H1 (cell line): Measurements from ENCODE around the gene OGG1. TPM values are rescaled to one million over a fixed set of nuclear protein-coding genes. Genes with fewer than 3 reads are reported as not detected.

Source experiments
- CTCF ChIA-PET: fragments of 300-600 bp; sonication (Branson Sonifier 250); formaldehyde crosslinking; loops from one replicate; lab custom pipeline; 2021; ENCODE audit not compliant: partially characterized antibody; lab: Charles Lee
- POLR2A ChIA-PET: fragments of 300-600 bp; sonication (Branson Sonifier 250); formaldehyde crosslinking; loops from one replicate; lab custom pipeline; 2021; ENCODE audit warnings: inconsistent platforms; ENCODE audit not compliant: partially characterized antibody; lab: Charles Lee
- DNase-seq, 2 experiments: peaks; one replicate each; pipeline versions ENCODE4 v3.0.0 to v3.0.0-alpha.2; 2010 to 2022; ENCODE audit warnings: low spot score in 2 of 2, low read depth in 1 of 2, mixed read lengths in 1 of 2
- FAIRE-seq: peaks from 2 replicates; lab custom pipeline; 2011; peaks lifted over from hg19 to GRCh38; lab: Jason Lieb, UNC
- H2AFZ ChIP-seq: 2 replicates; pipeline ENCODE4 v1.8.1; 2012; ENCODE audit warnings: low read length, inconsistent platforms
- H2AK5ac ChIP-seq: 2 replicates; pipeline ENCODE4 v1.6.1; 2013; ENCODE audit warnings: low read depth, low read length
- H2BK120ac ChIP-seq: replicated peaks from 2 replicates; pipeline ENCODE3; 2013; ENCODE audit warnings: low read depth, low read length, inconsistent platforms
- H2BK12ac ChIP-seq: 2 replicates; pipeline ENCODE4 v1.6.1; 2013; ENCODE audit warnings: low read depth, low read length
- H2BK15ac ChIP-seq: 2 replicates; pipeline ENCODE4 v1.6.1; 2013; ENCODE audit warnings: low read length
- H2BK20ac ChIP-seq: 2 replicates; pipeline ENCODE4 v1.6.1; 2013; ENCODE audit warnings: low read length
- H2BK5ac ChIP-seq: 2 replicates; pipeline ENCODE4 v1.6.1; 2013; ENCODE audit warnings: low read depth, low read length
- H3K14ac ChIP-seq: 2 replicates; pipeline ENCODE4 v1.6.1; 2013; ENCODE audit warnings: inconsistent platforms; ENCODE audit not compliant: insufficient read length
- H3K18ac ChIP-seq: 2 replicates; pipeline ENCODE4 v1.6.1; 2013; ENCODE audit warnings: low read length; ENCODE audit errors: extremely low read depth
- H3K23ac ChIP-seq: 2 replicates; pipeline ENCODE4 v1.6.1; 2013; ENCODE audit warnings: inconsistent platforms; ENCODE audit not compliant: insufficient read length
- H3K23me2 ChIP-seq: 2 replicates; pipeline ENCODE4 v1.6.1; 2013; ENCODE audit warnings: low read depth, low read length
- H3K27ac ChIP-seq: 2 replicates; pipeline ENCODE4 v1.6.1; 2011; ENCODE audit warnings: low read depth, low read length, inconsistent platforms
- H3K27me3 ChIP-seq, 4 experiments: replicated peaks in 1 of 4; 1 replicate in 1 of 4; 2 replicates in 3 of 4; pipeline versions ENCODE4 v1.6.1 to v1.8.1; 2011 to 2013; ENCODE audit warnings: low read length in 3 of 4, mild to moderate bottlenecking in 3 of 4, inconsistent platforms in 2 of 4, mixed read lengths in 2 of 4, moderate library complexity in 1 of 4; ENCODE audit not compliant: control insufficient read depth in 3 of 4, insufficient read depth in 3 of 4; ENCODE audit errors: extremely low read depth in 1 of 4
- H3K36me3 ChIP-seq, 4 experiments: 2 replicates each; pipeline versions ENCODE4 v1.6.1 to v1.8.1; 2011 to 2013; ENCODE audit warnings: mild to moderate bottlenecking in 4 of 4, low read length in 3 of 4, moderate library complexity in 2 of 4, control low read depth in 1 of 4, inconsistent platforms in 1 of 4; ENCODE audit not compliant: insufficient read depth in 4 of 4, control insufficient read depth in 2 of 4
- H3K4ac ChIP-seq: replicated peaks from 2 replicates; pipeline ENCODE3; 2013; ENCODE audit warnings: low read length, low read depth, mixed read lengths, inconsistent platforms; ENCODE audit not compliant: insufficient read length
- H3K4me1 ChIP-seq, 4 experiments: replicated peaks in 1 of 4; 1 replicate in 1 of 4; 2 replicates in 3 of 4; pipeline versions ENCODE4 v1.6.1 to v1.8.1; 2011 to 2013; ENCODE audit warnings: low read length in 3 of 4, inconsistent platforms in 2 of 4, mixed read lengths in 1 of 4; ENCODE audit not compliant: insufficient read depth in 4 of 4, control insufficient read depth in 3 of 4
- H3K4me2 ChIP-seq, 2 experiments: 2 replicates each; pipeline versions ENCODE4 v1.6.1 to v1.8.1; 2011 to 2013; ENCODE audit warnings: low read depth in 2 of 2, low read length in 2 of 2, control low read depth in 1 of 2, inconsistent platforms in 1 of 2, mild to moderate bottlenecking in 1 of 2; ENCODE audit not compliant: insufficient read depth in 1 of 2
- H3K4me3 ChIP-seq, 4 experiments: fragments of 200-600, 300-600 bp in 1 of 4; sonication (generic), shearing (Covaris generic), sonication (Bioruptor Twin) in 1 of 4; 2 replicates each; pipeline versions ENCODE4 v1.5.1 to v1.8.1; 2011 to 2016; ENCODE audit warnings: low read length in 4 of 4, low read depth in 3 of 4, control low read depth in 2 of 4, inconsistent platforms in 2 of 4, mild to moderate bottlenecking in 2 of 4, mixed read lengths in 1 of 4, moderate library complexity in 1 of 4; ENCODE audit not compliant: insufficient read depth in 2 of 4; ENCODE audit errors: extremely low read depth in 1 of 4
- H3K56ac ChIP-seq: replicated peaks from 2 replicates; pipeline ENCODE3; 2013; ENCODE audit warnings: low read depth, mild to moderate bottlenecking, mixed read lengths, low read length, inconsistent platforms; ENCODE audit not compliant: insufficient read length
- H3K79me1 ChIP-seq: 2 replicates; pipeline ENCODE4 v1.6.1; 2013; ENCODE audit warnings: low read depth, low read length, control low read depth
- H3K79me2 ChIP-seq, 2 experiments: 2 replicates each; pipeline versions ENCODE4 v1.6.1 to v1.8.1; 2012 to 2013; ENCODE audit warnings: low read length in 2 of 2, mild to moderate bottlenecking in 2 of 2, inconsistent platforms in 1 of 2; ENCODE audit not compliant: insufficient read depth in 2 of 2, control insufficient read depth in 1 of 2
- H3K9ac ChIP-seq, 4 experiments: replicated peaks in 1 of 4; 1 replicate in 1 of 4; 2 replicates in 3 of 4; pipeline versions ENCODE4 v1.6.1 to v1.8.1; 2011 to 2013; ENCODE audit warnings: low read depth in 3 of 4, low read length in 3 of 4, control low read depth in 2 of 4, mild to moderate bottlenecking in 2 of 4, moderate library complexity in 2 of 4, inconsistent platforms in 1 of 4; ENCODE audit errors: extremely low read depth in 1 of 4
- H3K9me3 ChIP-seq, 2 experiments: 2 replicates each; pipeline versions ENCODE4 v1.6.1 to v1.8.1; 2012 to 2013; ENCODE audit warnings: mild to moderate bottlenecking in 2 of 2, moderate library complexity in 2 of 2, control low read depth in 1 of 2, inconsistent platforms in 1 of 2, low read depth in 1 of 2, low read length in 1 of 2, mixed read lengths in 1 of 2; ENCODE audit not compliant: insufficient read depth in 2 of 2
- H4K20me1 ChIP-seq, 2 experiments: replicated peaks in 1 of 2; 2 replicates each; pipeline versions ENCODE3 to v1.8.1; 2011 to 2013; ENCODE audit warnings: inconsistent platforms in 2 of 2, low read length in 2 of 2, mild to moderate bottlenecking in 1 of 2; ENCODE audit not compliant: insufficient read depth in 2 of 2, control insufficient read depth in 1 of 2
- H4K5ac ChIP-seq: 2 replicates; pipeline ENCODE4 v1.6.1; 2013; ENCODE audit warnings: low read length, low read depth, mixed read lengths, inconsistent platforms; ENCODE audit not compliant: insufficient read length
- H4K8ac ChIP-seq: 2 replicates; pipeline ENCODE4 v1.8.0; 2013; ENCODE audit warnings: mild to moderate bottlenecking, moderate library complexity, low read length, inconsistent platforms; ENCODE audit not compliant: insufficient read depth; ENCODE audit errors: extremely low read depth
- H4K91ac ChIP-seq: replicated peaks from 2 replicates; pipeline ENCODE3; 2013; ENCODE audit warnings: low read length, mixed read lengths, inconsistent platforms; ENCODE audit not compliant: insufficient read length
- CEBPB ChIP-seq: IDR thresholded peaks from 2 replicates; pipeline ENCODE4 v1.6.1; 2012; ENCODE audit warnings: low read depth, low read length
- CHD2 ChIP-seq: IDR thresholded peaks from 2 replicates; pipeline ENCODE4 v1.6.1; 2012; ENCODE audit warnings: low read length, improper control_type of control experiment
- GTF2F1 ChIP-seq: IDR thresholded peaks from 2 replicates; pipeline ENCODE4 v1.6.1; 2012; ENCODE audit warnings: low read depth, low read length, improper control_type of control experiment, borderline replicate concordance
- HDAC2 ChIP-seq, 2 experiments: fragments of 300-600 bp in 1 of 2; sonication (generic) in 1 of 2; IDR thresholded peaks; 2 replicates each; pipeline ENCODE4 v1.6.1; 2011 to 2012; ENCODE audit warnings: low read depth in 2 of 2, low read length in 2 of 2, mild to moderate bottlenecking in 2 of 2, moderate library complexity in 2 of 2, borderline replicate concordance in 1 of 2, inconsistent platforms in 1 of 2
- NANOG ChIP-seq: IDR thresholded peaks from 2 replicates; pipeline ENCODE4 v1.6.1; 2011; ENCODE audit warnings: low read length, low read depth, mild to moderate bottlenecking, inconsistent platforms; ENCODE audit not compliant: insufficient read depth, poor library complexity, severe bottlenecking
- PHF8 ChIP-seq: fragments of 200-600 bp; sonication (generic); conservative IDR thresholded peaks from 2 replicates; pipeline ENCODE4 v1.7.1; 2012; ENCODE audit warnings: low read depth, mild to moderate bottlenecking, inconsistent platforms, low read length, moderate library complexity
- POLR2AphosphoS5 ChIP-seq: IDR thresholded peaks from 2 replicates; pipeline ENCODE4 v1.6.1; 2011; ENCODE audit warnings: low read depth, low read length
- SIX5 ChIP-seq: IDR thresholded peaks from 2 replicates; pipeline ENCODE4 v1.6.1; 2011; ENCODE audit warnings: mild to moderate bottlenecking, low read depth, low read length
- TAF7 ChIP-seq: optimal IDR thresholded peaks from 2 replicates; pipeline ENCODE3; 2011; ENCODE audit warnings: low read depth, mild to moderate bottlenecking, inconsistent platforms, low read length, moderate library complexity, borderline replicate concordance
- USF2 ChIP-seq: IDR thresholded peaks from 2 replicates; pipeline ENCODE4 v1.6.1; 2011; ENCODE audit warnings: low read length, improper control_type of control experiment
- YY1 ChIP-seq: IDR thresholded peaks from 2 replicates; pipeline ENCODE4 v1.6.1; 2011; ENCODE audit warnings: low read depth, mild to moderate bottlenecking, low read length
- WGBS, 2 experiments: shearing (Covaris generic) in 1 of 2; methylation state at CpG; one replicate each; pipeline versions ENCODE4 v1.1.6 to v1.1.7; 2013 to 2015; ENCODE audit warnings: low lambda C conversion rate in 2 of 2, mixed read lengths in 2 of 2, inconsistent platforms in 1 of 2, low coverage in 1 of 2, missing lambda C conversion rate in 1 of 2; ENCODE audit not compliant: insufficient replicate concordance in 2 of 2, insufficient coverage in 1 of 2, insufficient read length in 1 of 2; ENCODE audit errors: extremely low coverage in 1 of 2, missing lambda C conversion rate in 1 of 2; 5-methylcytosine and 5-hydroxymethylcytosine counted together
- polyA plus RNA-seq, 7 experiments: library from polyadenylated mRNA; depleted of rRNA in 3 of 7; stranded (reverse) in 5 of 7; unstranded in 2 of 7; fragments of >200 nt in 5 of 7; fragments of 200-250 nt in 2 of 7; gene quantifications; 1 replicate in 5 of 7; 2 replicates in 1 of 7; 4 replicates in 1 of 7; pipeline versions ENCODE4 v1.2.1 to v1.2.3, GENCODE V29; 2011 to 2013; ENCODE audit warnings: missing spikeins in 2 of 7, mixed read lengths in 2 of 7
- total RNA-seq: library from RNA; stranded (reverse); fragmentation: NEBNext Ultra II Directional; extraction: Animal tissue kit (Norgen Biotek cat#: 25700); gene quantifications from 2 replicates; pipeline ENCODE4 v1.2.1, GENCODE V29; 2021

OGG1 gene
- total and polyA plus RNA-seq, 2 of the 8 experiments (the other 6 are each of a cell fraction or from before 2014, with no cell fraction given) = 29.6 to 46.8 TPM

GRCh38 chr3:9739181-9739580, 10.6 kb upstream of the OGG1 start:
- no peak overlapping the region for H3K56ac ChIP-seq
- no peak overlapping the region for H4K5ac ChIP-seq
- no peak overlapping the region for H2BK15ac ChIP-seq
- peaks cover 0 to 3% of the 10 kb centered on the region in 2 experiments; a peak in 1 of 4 replicates for H3K79me2 ChIP-seq
- 90% methylated on average over 15 of the region's 15 CpGs; no CpG with 5 or more reads in 1 of the 2 experiments for WGBS, 2 experiments
- ChIA-PET CTCF (interaction anchor here (0.9 to 3.7 kb wide), 3 partner anchors 10 to 69 kb away, joined by 3 to 20 read pairs (median 3); partner anchors contain the start of gene OGG1), POLR2A (interaction anchor here (1.2 to 2.0 kb wide), 2 partner anchors 10 to 45 kb away, joined by 3 to 12 read pairs; partner anchors contain the start of gene OGG1)
- H3K23ac ChIP-seq = no peak overlapping the region
- H3K4ac ChIP-seq = no peak overlapping the region
- H3K18ac ChIP-seq = no peak overlapping the region
- TF ChIP-seq NANOG (no peak), SIX5 (no peak), CHD2 (no peak), CEBPB (no peak), HDAC2 (IDR thresholded peaks at IDR 0.05; ENCODE audit: borderline replicate concordance in 1 of 2, low read depth in 2 of 2, low read length in 2 of 2) (no peak), POLR2AphosphoS5 (no peak; the same call in 1 of the 2 replicates), GTF2F1 (no peak), TAF7 (no peak), PHF8 (no peak), YY1 (no peak), USF2 (no peak)
- FAIRE-seq (no peak), DNase-seq (no peak)
- H3K9me3 ChIP-seq = no peaks in the 10 kb centered on the region
- no peak overlapping the region for H2AFZ ChIP-seq
- H3K23me2 ChIP-seq = no peaks in the 10 kb centered on the region
- H3K36me3 ChIP-seq = peaks cover 53 to 97% (median 81%) of the 10 kb centered on the region in 4 experiments
- H3K4me3 ChIP-seq = no peak overlapping the region
- H3K79me1 ChIP-seq = peaks cover 10% of the 10 kb centered on the region
- peaks cover 2 to 19% of the 10 kb centered on the region in 2 experiments for H4K20me1 ChIP-seq
- H4K91ac ChIP-seq = no peak overlapping the region
- H2AK5ac ChIP-seq = no peak overlapping the region
- 0 out of 7 replicates have a peak, but pooled peaks cover 0 to 2% (median 0%) of the 10 kb centered on the region in 4 experiments for H3K27me3 ChIP-seq
- no peak overlapping the region for H3K9ac ChIP-seq
- no peak overlapping the region for H3K14ac ChIP-seq
- H3K4me1 ChIP-seq = no peaks in the 10 kb centered on the region
- H3K27ac ChIP-seq = no peak overlapping the region
- no peak overlapping the region for H2BK120ac ChIP-seq
- no peak overlapping the region for H3K4me2 ChIP-seq
- H4K8ac ChIP-seq = peak overlapping the region; percentile 71; the same call in 1 of the 2 replicates
- no peak overlapping the region for H2BK5ac ChIP-seq
- H2BK12ac ChIP-seq = no peak overlapping the region
- H2BK20ac ChIP-seq = no peak overlapping the region
